ENCODE data around the gene ATP8B3. TPM values are rescaled to one million over a fixed set of nuclear protein-coding genes. Genes with fewer than 3 reads are reported as not detected.

Gene ATP8B3
- total and polyA plus RNA-seq, 2 of the 13 experiments (the other 11 are each of a cell fraction or from before 2014, with no cell fraction given): 2.6 to 5.9 TPM

DNA sequence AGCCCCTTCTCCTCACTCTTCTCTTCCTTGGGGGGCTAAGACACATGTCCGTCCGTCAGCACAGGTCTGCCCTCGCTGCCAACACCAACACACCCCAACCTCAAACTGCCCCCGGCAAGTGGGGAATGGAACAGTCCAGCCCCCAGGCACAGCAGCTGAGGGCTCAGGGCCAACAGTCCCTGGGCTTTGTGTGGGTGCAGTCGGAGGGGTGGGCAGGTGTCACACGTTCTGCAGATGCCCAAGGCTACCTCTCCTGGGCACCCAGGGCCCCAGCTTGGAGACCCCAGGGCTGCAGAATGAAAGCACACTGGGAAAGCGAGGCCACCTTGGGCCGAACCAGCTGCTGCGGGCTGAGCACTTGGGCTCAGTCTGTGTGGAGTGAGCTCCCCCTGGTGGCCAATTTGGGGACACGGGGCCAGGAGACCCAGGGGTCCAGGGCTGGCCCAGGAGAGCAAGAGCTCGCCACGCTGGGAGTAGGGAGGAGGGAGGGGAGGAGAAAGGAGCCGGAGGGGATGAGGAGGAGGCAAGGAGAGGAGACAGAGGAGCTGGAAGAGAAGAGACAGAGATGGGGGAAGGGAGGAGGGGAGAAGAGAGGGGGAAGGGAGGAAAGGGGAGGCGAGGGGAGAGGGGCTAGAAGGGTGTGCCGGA is 14.0 kb upstream of the ATP8B3 start (continued):
- TF ChIP-seq, protein P1, sequence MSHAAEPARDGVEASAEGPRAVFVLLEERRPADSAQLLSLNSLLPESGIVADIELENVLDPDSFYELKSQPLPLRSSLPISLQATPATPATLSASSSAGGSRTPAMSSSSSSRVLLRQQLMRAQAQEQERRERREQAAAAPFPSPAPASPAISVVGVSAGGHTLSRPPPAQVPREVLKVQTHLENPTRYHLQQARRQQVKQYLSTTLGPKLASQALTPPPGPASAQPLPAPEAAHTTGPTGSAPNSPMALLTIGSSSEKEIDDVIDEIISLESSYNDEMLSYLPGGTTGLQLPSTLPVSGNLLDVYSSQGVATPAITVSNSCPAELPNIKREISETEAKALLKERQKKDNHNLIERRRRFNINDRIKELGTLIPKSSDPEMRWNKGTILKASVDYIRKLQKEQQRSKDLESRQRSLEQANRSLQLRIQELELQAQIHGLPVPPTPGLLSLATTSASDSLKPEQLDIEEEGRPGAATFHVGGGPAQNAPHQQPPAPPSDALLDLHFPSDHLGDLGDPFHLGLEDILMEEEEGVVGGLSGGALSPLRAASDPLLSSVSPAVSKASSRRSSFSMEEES (CRISPR knock-in tag; IDR thresholded peaks at IDR 0.05): no peak
- no peak for TF ChIP-seq BHLHE40 (IDR thresholded peaks at IDR 0.05; ENCODE audit: low read length)
- no peak for TF ChIP-seq ASH2L (IDR thresholded peaks at IDR 0.05; ENCODE audit: insufficient read length, low read depth, low read length)
- TF ChIP-seq, protein P2, sequence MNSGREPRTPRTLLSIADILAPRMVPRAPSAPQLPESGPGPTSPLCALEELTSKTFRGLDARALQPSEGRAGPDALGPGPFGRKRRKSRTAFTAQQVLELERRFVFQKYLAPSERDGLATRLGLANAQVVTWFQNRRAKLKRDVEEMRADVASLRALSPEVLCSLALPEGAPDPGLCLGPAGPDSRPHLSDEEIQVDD (CRISPR knock-in tag; IDR thresholded peaks at IDR 0.05; ENCODE audit: borderline replicate concordance): no peak
- TF ChIP-seq SRSF4 (IDR thresholded peaks at IDR 0.05; ENCODE audit: low read depth, low read length, poor library complexity, severe bottlenecking): no peak
- TF ChIP-seq, protein P3, sequence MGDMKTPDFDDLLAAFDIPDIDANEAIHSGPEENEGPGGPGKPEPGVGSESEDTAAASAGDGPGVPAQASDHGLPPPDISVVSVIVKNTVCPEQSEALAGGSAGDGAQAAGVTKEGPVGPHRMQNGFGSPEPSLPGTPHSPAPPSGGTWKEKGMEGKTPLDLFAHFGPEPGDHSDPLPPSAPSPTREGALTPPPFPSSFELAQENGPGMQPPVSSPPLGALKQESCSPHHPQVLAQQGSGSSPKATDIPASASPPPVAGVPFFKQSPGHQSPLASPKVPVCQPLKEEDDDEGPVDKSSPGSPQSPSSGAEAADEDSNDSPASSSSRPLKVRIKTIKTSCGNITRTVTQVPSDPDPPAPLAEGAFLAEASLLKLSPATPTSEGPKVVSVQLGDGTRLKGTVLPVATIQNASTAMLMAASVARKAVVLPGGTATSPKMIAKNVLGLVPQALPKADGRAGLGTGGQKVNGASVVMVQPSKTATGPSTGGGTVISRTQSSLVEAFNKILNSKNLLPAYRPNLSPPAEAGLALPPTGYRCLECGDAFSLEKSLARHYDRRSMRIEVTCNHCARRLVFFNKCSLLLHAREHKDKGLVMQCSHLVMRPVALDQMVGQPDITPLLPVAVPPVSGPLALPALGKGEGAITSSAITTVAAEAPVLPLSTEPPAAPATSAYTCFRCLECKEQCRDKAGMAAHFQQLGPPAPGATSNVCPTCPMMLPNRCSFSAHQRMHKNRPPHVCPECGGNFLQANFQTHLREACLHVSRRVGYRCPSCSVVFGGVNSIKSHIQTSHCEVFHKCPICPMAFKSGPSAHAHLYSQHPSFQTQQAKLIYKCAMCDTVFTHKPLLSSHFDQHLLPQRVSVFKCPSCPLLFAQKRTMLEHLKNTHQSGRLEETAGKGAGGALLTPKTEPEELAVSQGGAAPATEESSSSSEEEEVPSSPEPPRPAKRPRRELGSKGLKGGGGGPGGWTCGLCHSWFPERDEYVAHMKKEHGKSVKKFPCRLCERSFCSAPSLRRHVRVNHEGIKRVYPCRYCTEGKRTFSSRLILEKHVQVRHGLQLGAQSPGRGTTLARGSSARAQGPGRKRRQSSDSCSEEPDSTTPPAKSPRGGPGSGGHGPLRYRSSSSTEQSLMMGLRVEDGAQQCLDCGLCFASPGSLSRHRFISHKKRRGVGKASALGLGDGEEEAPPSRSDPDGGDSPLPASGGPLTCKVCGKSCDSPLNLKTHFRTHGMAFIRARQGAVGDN (CRISPR knock-in tag; IDR thresholded peaks at IDR 0.05): peak; percentile 53
- TF ChIP-seq, protein P4, sequence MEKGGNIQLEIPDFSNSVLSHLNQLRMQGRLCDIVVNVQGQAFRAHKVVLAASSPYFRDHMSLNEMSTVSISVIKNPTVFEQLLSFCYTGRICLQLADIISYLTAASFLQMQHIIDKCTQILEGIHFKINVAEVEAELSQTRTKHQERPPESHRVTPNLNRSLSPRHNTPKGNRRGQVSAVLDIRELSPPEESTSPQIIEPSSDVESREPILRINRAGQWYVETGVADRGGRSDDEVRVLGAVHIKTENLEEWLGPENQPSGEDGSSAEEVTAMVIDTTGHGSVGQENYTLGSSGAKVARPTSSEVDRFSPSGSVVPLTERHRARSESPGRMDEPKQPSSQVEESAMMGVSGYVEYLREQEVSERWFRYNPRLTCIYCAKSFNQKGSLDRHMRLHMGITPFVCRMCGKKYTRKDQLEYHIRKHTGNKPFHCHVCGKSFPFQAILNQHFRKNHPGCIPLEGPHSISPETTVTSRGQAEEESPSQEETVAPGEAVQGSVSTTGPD (CRISPR knock-in tag; IDR thresholded peaks at IDR 0.05): no peak
- no peak for TF ChIP-seq NR1H2 (CRISPR knock-in tag; IDR thresholded peaks at IDR 0.05; ENCODE audit: borderline replicate concordance, low read depth)
- TF ChIP-seq ZNF180 (CRISPR knock-in tag; IDR thresholded peaks at IDR 0.05; ENCODE audit: borderline replicate concordance, low read depth): no peak
- TF ChIP-seq STAT5B (CRISPR knock-in tag; IDR thresholded peaks at IDR 0.05): no peak
- TF ChIP-seq KDM2A (CRISPR knock-in tag; IDR thresholded peaks at IDR 0.05; ENCODE audit: borderline replicate concordance, low read depth): 0 out of 2 replicates have a peak, but pooled peaks have one; percentile 30
- peak; percentile 56 for TF ChIP-seq PCBP2 (optimal IDR thresholded peaks at IDR 0.05; ENCODE audit: low read depth, low read length, poor library complexity, severe bottlenecking)
- TF ChIP-seq, protein P5, sequence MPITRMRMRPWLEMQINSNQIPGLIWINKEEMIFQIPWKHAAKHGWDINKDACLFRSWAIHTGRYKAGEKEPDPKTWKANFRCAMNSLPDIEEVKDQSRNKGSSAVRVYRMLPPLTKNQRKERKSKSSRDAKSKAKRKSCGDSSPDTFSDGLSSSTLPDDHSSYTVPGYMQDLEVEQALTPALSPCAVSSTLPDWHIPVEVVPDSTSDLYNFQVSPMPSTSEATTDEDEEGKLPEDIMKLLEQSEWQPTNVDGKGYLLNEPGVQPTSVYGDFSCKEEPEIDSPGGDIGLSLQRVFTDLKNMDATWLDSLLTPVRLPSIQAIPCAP (CRISPR knock-in tag; IDR thresholded peaks at IDR 0.05; ENCODE audit: low read depth): no peak
- TF ChIP-seq ZNF7 (CRISPR knock-in tag; IDR thresholded peaks at IDR 0.05): no peak
- TF ChIP-seq ZNF329 (CRISPR knock-in tag; IDR thresholded peaks at IDR 0.05; ENCODE audit: low read depth): no peak
- TF ChIP-seq SMC3 (IDR thresholded peaks at IDR 0.05; ENCODE audit: low read length): 0 out of 2 replicates have a peak, but pooled peaks have one; percentile 31
- no peak for TF ChIP-seq NR2C2 (CRISPR knock-in tag; IDR thresholded peaks at IDR 0.05; ENCODE audit: borderline replicate concordance)
- no peak for TF ChIP-seq ZMYM2 (CRISPR knock-in tag; IDR thresholded peaks at IDR 0.05)
- no peak for TF ChIP-seq ZNF724P (CRISPR knock-in tag; IDR thresholded peaks at IDR 0.05; ENCODE audit: borderline replicate concordance)
- TF ChIP-seq KMT2B (CRISPR knock-in tag; IDR thresholded peaks at IDR 0.05): no peak
- no peak for TF ChIP-seq ZMYM3 (CRISPR knock-in tag; IDR thresholded peaks at IDR 0.05)
- no peak for TF ChIP-seq CEBPG (CRISPR knock-in tag; IDR thresholded peaks at IDR 0.05)
